Measurements from ENCODE around the gene TTYH2.
"Not testable (repeated sequence)": the region's sequence is repeated elsewhere in the genome, so short reads cannot be mapped to it uniquely, and the experiment has no call there.

- TF ChIP-seq CTCF, POLR2A (IDR thresholded peaks at IDR 0.05): not testable (repeated sequence)
Measured at GRCh38 chr17:74279617-74280016, 66.2 kb downstream of the TTYH2 start.

All from tibial nerve (tissue), 3 donors.